Measurements from ENCODE around the gene ELOVL5. TPM values are rescaled to one million over a fixed set of nuclear protein-coding genes. Genes with fewer than 3 reads are reported as not detected.

Gene ELOVL5
- total RNA-seq, 1 donor from 2014 or later = 72.4 TPM

DNA sequence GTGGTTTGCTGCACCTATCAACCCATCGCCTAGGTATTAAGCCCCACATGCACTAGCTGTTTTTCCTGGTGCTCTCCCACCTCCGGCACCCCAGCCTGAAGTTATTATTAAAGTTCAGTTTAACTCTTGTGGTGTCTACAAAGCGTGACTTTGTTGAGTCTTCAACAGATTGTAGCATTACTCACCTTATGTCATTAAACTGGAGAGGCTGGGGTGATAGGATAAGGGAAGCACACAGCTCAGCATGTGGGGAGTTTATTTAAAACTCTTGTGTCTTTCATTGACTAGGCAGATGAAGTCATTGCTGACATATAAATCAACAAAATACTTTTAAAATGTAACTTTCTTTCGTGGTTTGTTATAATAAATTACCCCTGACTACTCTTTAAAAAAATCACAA, 115.4 kb downstream of the ELOVL5 start:
- intact Hi-C loops (cut with DNase I) = no loop called here
- no peaks in the 10 kb centered on the region for H3K4me1 ChIP-seq
- ATAC-seq = no peak
- no peak overlapping the region for H3K4me3 ChIP-seq
- no peak overlapping the region for H3K27ac ChIP-seq
- no peak for DNase-seq
- TF ChIP-seq, protein P1, sequence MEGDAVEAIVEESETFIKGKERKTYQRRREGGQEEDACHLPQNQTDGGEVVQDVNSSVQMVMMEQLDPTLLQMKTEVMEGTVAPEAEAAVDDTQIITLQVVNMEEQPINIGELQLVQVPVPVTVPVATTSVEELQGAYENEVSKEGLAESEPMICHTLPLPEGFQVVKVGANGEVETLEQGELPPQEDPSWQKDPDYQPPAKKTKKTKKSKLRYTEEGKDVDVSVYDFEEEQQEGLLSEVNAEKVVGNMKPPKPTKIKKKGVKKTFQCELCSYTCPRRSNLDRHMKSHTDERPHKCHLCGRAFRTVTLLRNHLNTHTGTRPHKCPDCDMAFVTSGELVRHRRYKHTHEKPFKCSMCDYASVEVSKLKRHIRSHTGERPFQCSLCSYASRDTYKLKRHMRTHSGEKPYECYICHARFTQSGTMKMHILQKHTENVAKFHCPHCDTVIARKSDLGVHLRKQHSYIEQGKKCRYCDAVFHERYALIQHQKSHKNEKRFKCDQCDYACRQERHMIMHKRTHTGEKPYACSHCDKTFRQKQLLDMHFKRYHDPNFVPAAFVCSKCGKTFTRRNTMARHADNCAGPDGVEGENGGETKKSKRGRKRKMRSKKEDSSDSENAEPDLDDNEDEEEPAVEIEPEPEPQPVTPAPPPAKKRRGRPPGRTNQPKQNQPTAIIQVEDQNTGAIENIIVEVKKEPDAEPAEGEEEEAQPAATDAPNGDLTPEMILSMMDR (IDR thresholded peaks at IDR 0.05) = no peak
- H3K36me3 ChIP-seq = no peaks in the 10 kb centered on the region
- H3K9me3 ChIP-seq = no peaks in the 10 kb centered on the region
- H3K27me3 ChIP-seq (ENCODE audit: low read depth) = no peaks in the 10 kb centered on the region

DNA sequence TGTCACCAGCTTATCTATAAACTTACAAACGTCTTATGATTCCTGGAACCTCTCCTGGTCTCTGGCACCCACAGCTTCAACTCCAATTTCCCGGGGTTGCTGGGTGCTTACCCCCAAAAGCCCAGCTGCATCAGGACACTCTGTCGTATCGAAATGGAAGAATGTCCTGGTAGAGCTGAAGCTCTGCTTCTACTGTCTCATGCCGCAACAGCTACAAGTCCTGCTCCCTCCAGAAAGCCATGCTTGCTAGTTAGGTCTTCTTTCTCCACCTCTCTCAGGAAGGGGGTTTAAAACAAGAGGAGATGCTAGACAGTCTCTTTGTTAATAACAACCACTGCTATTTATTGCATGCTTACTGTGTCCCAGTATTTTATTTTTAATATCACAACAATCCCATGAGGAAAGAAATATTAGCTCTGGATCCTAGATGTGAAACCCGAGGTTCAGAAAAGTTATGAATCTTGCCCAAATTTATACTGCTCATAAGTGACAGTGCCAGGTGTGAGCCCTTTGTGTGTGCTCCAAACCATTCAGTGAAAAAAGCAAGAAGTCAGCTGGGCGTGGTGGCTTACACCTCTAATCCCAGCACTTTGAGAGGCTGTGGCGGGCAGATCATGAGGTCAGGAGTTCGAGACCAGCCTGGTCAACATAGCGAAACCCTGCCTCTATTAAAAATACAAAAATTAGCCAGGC, 117.8 kb downstream of the ELOVL5 start:
- intact Hi-C loops (cut with DNase I) = no loop called here

DNA sequence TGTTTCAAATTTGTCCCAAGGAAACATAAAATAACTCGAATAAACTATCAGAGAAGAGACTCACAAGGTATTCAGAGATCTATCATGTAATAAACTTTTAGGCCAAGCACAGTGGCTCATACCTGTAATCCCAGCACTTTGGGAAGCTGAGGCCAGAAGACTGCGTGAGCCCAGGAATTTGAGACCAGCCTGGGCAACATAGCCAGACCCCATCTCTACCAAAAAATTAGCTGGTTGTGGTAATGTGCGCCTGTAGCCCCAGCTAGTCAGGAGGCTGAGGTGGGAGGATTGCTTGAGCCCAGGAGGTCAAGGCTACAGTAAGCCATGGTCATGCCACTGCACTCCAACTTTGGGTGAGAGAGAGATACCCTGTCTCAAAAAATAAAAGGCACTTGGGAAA, 120.9 kb downstream of the ELOVL5 start:
- H3K27me3 ChIP-seq (ENCODE audit: low read depth) = no peaks in the 10 kb centered on the region
- TF ChIP-seq, protein P1 (IDR thresholded peaks at IDR 0.05) = no peak
- H3K9me3 ChIP-seq = no peaks in the 10 kb centered on the region
- no peak for DNase-seq
- no peak overlapping the region for H3K27ac ChIP-seq
- H3K4me1 ChIP-seq = no peaks in the 10 kb centered on the region
- intact Hi-C loops (cut with DNase I) = no loop called here
- no peak for ATAC-seq
- no peak overlapping the region for H3K4me3 ChIP-seq
- no peaks in the 10 kb centered on the region for H3K36me3 ChIP-seq

More for the DNA sequence above, 117.8 kb downstream of the ELOVL5 start:
- TF ChIP-seq, protein P1 (IDR thresholded peaks at IDR 0.05) = no peak
- no peaks in the 10 kb centered on the region for H3K4me1 ChIP-seq
- no peak overlapping the region for H3K4me3 ChIP-seq
- H3K9me3 ChIP-seq = no peaks in the 10 kb centered on the region
- ATAC-seq = no peak
- no peaks in the 10 kb centered on the region for H3K27me3 ChIP-seq (ENCODE audit: low read depth)
- H3K36me3 ChIP-seq = no peaks in the 10 kb centered on the region
- H3K27ac ChIP-seq = no peak overlapping the region
- DNase-seq = no peak

DNA sequence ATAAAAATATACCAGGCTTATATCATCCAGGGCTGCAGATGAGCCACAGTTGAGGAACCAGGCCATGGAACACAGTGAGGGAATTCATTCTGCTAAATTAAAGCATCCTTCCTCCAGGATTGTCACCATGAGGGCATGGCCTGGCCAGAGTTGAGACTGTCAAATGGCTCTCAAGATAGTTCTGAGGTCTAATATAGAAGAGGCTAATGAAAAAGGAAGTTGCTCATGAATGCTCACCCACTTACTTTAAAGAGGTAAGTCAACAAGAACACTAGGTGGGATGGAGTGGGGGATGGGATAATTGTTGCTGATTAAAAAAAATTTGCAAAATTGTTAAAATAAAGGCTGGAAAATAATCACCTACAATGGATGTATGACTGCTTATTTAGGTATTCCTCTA, 128.1 kb downstream of the ELOVL5 start:
- H3K4me1 ChIP-seq = no peaks in the 10 kb centered on the region
- H3K27me3 ChIP-seq (ENCODE audit: low read depth) = no peaks in the 10 kb centered on the region
- no peak for DNase-seq
- ATAC-seq = no peak
- intact Hi-C loops (cut with DNase I) = no loop called here
- no peaks in the 10 kb centered on the region for H3K9me3 ChIP-seq
- no peaks in the 10 kb centered on the region for H3K36me3 ChIP-seq
- H3K27ac ChIP-seq = no peak overlapping the region
- no peak overlapping the region for H3K4me3 ChIP-seq
- TF ChIP-seq, protein P1 (IDR thresholded peaks at IDR 0.05) = no peak

Small RNA genes within 50 kb of the gene (microRNA-seq; reads per million reads assigned to microRNA genes)
- not detected for gene MIR5685 (ENCODE audit: borderline number of aligned reads)

Other genes starting within 250 kb of the ELOVL5 start
- gene GCM1, start 200.1 kb downstream of the ELOVL5 start, total RNA-seq = not detected
- 37.0 TPM for gene GCLC, start 196.2 kb upstream of the ELOVL5 start, total RNA-seq